Testis (tissue), 3 donors: ENCODE results near the gene TSPAN11. TPM values are rescaled to one million over a fixed set of nuclear protein-coding genes. Genes with fewer than 3 reads are reported as not detected.

Experiments used
- DNase-seq: peaks from one replicate; pipeline ENCODE4 v3.0.0-alpha.2; 2019
- H3K27ac ChIP-seq, 2 donors: fragments of 200-600 bp; sonication (generic); one replicate each; pipeline ENCODE4 v1.5.1; 2019
- H3K27me3 ChIP-seq: fragments of 200-600 bp; sonication (generic); one replicate; pipeline ENCODE4 v1.5.1; 2019
- H3K36me3 ChIP-seq: fragments of 200-600 bp; sonication (generic); one replicate; pipeline ENCODE4 v1.5.1; 2017; ENCODE audit warnings: low read depth; ENCODE audit errors: missing control alignments
- H3K4me1 ChIP-seq: fragments of 200-600 bp; sonication (generic); one replicate; pipeline ENCODE4 v1.5.1; 2019
- H3K4me3 ChIP-seq, 2 donors: fragments of 200-600 bp; sonication (generic); one replicate each; pipeline ENCODE4 v1.5.1; 2017 to 2019
- H3K9me3 ChIP-seq: fragments of 200-600 bp; sonication (generic); one replicate; pipeline ENCODE4 v1.5.1; 2017
- CTCF ChIP-seq, 3 experiments: fragments of 450-650 bp in 2 of 3; fragments of 200-600 bp in 1 of 3; sonication (generic) in 1 of 3; IDR thresholded peaks; one replicate each; pipeline ENCODE4 v1.5.1; 2016 to 2019; ENCODE audit warnings: antibody characterized with exemption in 3 of 3, mild to moderate bottlenecking in 2 of 3, moderate library complexity in 1 of 3
- POLR2A ChIP-seq: fragments of 450-650 bp; IDR thresholded peaks from one replicate; pipeline ENCODE4 v1.6.1; 2017; ENCODE audit warnings: antibody characterized with exemption, mild to moderate bottlenecking, moderate library complexity
- WGBS, 2 donors: methylation state at CpG; one replicate each; pipeline ENCODE4 v1.1.5; 2018; 5-methylcytosine and 5-hydroxymethylcytosine counted together
- intact Hi-C: fragments of 100-400 bp; cut with DNase I; formaldehyde crosslinking; loops from one replicate; pipeline ENCODE4 v1.15.1; 2023; ENCODE audit warnings: low total_unique reads
- polyA plus RNA-seq: library from polyadenylated mRNA; stranded (reverse); fragments of 350-450 nt; fragmentation: Illumina TruSeq; extraction: RNeasy Lipid Tissue Mini Kit (QIAGEN cat#74804); gene quantifications from one replicate; pipeline ENCODE4 v1.2.3, GENCODE V29; 2014; ENCODE audit warnings: low read depth, low replicate concordance; ENCODE audit not compliant: insufficient read depth
- total RNA-seq, 2 donors: library from RNA; depleted of rRNA; stranded (reverse); fragments of >200 nt; gene quantifications; one replicate each; pipeline ENCODE4 v1.2.3, GENCODE V29; 2016

The TSPAN11 gene
- total and polyA plus RNA-seq, 3 donors from 2014 or later, result 2.4 to 2.7 (median 2.7) TPM

- H3K27ac ChIP-seq, result no peak overlapping the region
- intact Hi-C loops, result no loop called here
- no peaks in the 10 kb centered on the region for H3K4me1 ChIP-seq
- 77 to 79% methylated on average over 12 of the region's 12 CpGs for WGBS, 2 donors
- H3K36me3 ChIP-seq, result no peaks in the 10 kb centered on the region
- TF ChIP-seq POLR2A (no peak), CTCF (IDR thresholded peaks at IDR 0.05) (no peak)
- peak; percentile 25 for DNase-seq
- H3K9me3 ChIP-seq, result no peaks in the 10 kb centered on the region
- no peaks in the 10 kb centered on the region for H3K27me3 ChIP-seq
- no peak overlapping the region for H3K4me3 ChIP-seq
Measured at GRCh38 chr12:30928356-30929244, 2.1 kb downstream of the TSPAN11 start.

- Histone ChIP-seq H3K4me1 (no peaks in the 10 kb centered on the region), H3K27ac (no peak overlapping the region), H3K36me3 (no peaks in the 10 kb centered on the region), H3K4me3 (no peak overlapping the region), H3K27me3 (no peaks in the 10 kb centered on the region), H3K9me3 (no peaks in the 10 kb centered on the region)
- TF ChIP-seq POLR2A, result no peak
- 64 to 67% methylated on average over 3 to 7 of the region's 7 CpGs for WGBS, 2 donors
- intact Hi-C loops, result no loop called here
- no peak for DNase-seq
Measured at GRCh38 chr12:30930238-30930637, 3.7 kb downstream of the TSPAN11 start.

GRCh38 chr12:30930641-30931040 lies 4.1 kb downstream of the TSPAN11 start:
- intact Hi-C loops, result no loop called here
- 87 to 97% methylated on average over 5 of the region's 5 CpGs for WGBS, 2 donors

GRCh38 chr12:30932881-30933280 lies 6.3 kb downstream of the TSPAN11 start:
- Histone ChIP-seq H3K27me3 (no peaks in the 10 kb centered on the region), H3K4me3 (no peak overlapping the region), H3K4me1 (no peaks in the 10 kb centered on the region), H3K9me3 (no peaks in the 10 kb centered on the region), H3K36me3 (no peaks in the 10 kb centered on the region), H3K27ac (no peak overlapping the region)
- no peak for DNase-seq
- intact Hi-C loops, result no loop called here
- 79 to 89% methylated on average over 3 of the region's 3 CpGs for WGBS, 2 donors
- TF ChIP-seq CTCF (IDR thresholded peaks at IDR 0.05) (no peak), POLR2A (no peak)

More at GRCh38 chr12:30930641-30931040, 4.1 kb downstream of the TSPAN11 start:
- Histone ChIP-seq H3K27me3 (no peaks in the 10 kb centered on the region), H3K9me3 (no peaks in the 10 kb centered on the region), H3K4me1 (no peaks in the 10 kb centered on the region), H3K4me3 (no peak overlapping the region), H3K27ac (no peak overlapping the region), H3K36me3 (no peaks in the 10 kb centered on the region)
- TF ChIP-seq POLR2A (no peak), CTCF (IDR thresholded peaks at IDR 0.05) (no peak)
- DNase-seq, result no peak

GRCh38 chr12:30934811-30935210 lies 8.3 kb downstream of the TSPAN11 start:
- no peaks in the 10 kb centered on the region for H3K36me3 ChIP-seq
- WGBS, 2 donors, result 100% methylated on average over 2 of the region's 2 CpGs
- H3K4me1 ChIP-seq, result no peaks in the 10 kb centered on the region
- H3K27me3 ChIP-seq, result no peaks in the 10 kb centered on the region
- no peak for DNase-seq
- H3K27ac ChIP-seq, result no peak overlapping the region
- intact Hi-C loops, result no loop called here
- no peaks in the 10 kb centered on the region for H3K9me3 ChIP-seq
- no peak for TF ChIP-seq CTCF (IDR thresholded peaks at IDR 0.05)
- no peak for TF ChIP-seq POLR2A
- no peak overlapping the region for H3K4me3 ChIP-seq
